RKO (cell line): ENCODE measurements around the gene SDC3.

Experiments used
- DNase-seq: peaks from one replicate; pipeline ENCODE4 v3.0.0-alpha.2; 2016; ENCODE audit warnings: low spot score

The SDC3 gene

DNA sequence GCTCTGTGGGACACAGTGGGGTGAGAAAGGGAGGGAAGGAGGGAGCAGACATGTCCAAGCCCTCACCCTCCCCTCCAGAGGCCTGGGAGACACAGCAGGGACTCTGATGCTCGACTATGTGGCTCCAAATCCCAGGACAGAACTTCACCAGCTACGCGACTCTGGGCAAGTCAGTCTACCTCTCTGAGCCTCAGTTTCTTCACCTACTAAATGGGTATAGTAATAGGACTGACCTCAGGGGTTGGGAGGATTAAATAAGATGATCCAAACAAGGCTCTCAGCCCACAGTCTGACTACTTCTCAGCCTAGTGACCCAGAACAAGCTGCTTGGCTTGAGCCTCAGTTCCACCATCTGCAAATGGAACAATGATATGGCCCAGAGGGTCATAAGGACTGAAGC, 19.6 kb downstream of the SDC3 start:
- no peak for DNase-seq

DNA sequence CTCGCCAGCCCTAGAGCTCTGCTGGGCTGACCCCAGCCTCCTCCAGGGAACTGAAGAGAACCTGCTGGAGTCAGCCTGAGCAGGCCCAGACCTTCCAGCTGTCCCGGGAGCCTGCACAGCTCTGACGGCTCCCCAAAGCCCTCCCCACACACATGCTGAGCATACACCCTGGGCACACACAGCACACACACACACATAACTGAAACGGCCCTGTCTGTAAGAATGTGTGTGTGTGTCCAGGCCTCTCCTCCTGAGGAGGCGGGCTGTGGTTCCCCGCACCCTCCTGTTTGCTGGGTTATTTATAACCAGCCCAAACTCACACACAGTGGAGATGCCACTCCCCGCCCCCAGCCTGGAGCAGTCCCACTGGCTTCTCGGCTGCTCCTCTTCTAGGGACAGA, 20.2 kb downstream of the SDC3 start:
- no peak for DNase-seq

DNA sequence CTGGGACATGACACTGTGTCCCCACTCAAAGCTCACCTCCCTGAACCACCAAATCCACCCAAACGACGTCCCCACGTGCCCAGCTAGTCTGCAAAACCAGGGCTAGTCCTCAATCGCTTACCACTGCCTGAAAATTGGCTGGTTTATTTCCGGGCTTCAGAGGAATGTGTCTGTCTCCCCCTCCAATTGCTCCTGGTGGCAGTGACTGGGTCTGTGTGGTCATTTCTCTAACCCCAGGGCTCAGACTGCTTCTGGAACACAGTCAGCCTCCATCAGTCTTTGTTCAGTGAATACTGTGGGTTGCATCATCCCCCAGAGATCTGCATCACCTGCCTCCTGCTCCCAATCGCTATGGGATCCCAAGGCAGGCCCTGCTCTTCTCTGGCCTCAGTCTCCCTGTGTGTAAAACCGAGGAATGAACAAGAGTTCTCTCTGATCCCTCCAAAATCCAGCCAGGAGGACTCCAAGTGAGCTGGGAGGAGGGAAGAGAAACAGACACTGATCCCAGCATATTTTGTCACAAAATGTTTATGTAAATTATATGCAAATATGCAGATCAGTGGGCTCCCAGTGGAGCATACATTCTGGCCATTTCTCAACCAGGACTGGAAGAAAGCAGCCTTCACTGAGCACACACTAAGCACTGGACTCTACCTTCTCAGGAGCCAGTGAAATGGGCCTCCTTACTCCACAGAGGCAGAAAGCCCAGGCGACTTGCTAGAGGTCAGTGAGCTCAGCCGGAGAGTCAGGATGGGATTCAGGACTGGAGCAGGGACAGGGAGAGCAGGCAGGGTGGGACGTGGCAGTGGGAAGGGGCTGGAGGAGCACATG, 20.9 kb downstream of the SDC3 start:
- no peak for DNase-seq

DNA sequence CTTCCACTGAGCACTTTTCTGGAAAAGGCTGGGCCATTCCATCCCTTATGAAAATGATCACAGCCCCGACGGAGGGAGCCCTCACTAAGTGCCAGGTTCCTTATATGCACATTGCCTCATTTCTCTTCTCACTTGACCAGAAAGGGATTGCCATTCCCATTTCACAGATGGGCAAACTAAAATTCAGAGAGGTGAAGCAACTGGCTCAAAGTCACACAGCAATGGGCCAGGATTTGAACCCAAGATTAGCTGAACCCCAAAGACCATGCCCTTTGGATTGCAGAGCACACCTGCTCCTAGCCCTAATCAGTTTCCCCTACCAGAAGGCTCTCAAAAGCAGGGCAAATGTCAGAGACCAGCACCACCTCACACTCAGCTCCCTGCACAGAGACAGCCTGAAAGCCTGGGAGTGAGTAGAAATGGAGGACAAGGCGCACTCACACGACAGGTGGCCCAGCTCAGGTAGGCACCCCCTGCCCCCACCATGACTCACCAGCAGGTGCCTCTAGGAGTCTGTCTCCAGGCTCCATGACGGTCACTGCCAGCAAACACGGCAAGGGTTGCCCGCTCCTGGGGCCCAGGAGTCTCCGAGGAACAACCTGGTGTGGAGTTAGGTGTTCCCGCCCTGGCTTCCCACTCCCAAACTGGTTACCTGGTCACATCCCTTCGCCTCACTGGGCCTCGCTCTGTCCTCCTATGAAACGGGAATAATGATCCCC, 21.7 kb downstream of the SDC3 start:
- DNase-seq: no peak

DNA sequence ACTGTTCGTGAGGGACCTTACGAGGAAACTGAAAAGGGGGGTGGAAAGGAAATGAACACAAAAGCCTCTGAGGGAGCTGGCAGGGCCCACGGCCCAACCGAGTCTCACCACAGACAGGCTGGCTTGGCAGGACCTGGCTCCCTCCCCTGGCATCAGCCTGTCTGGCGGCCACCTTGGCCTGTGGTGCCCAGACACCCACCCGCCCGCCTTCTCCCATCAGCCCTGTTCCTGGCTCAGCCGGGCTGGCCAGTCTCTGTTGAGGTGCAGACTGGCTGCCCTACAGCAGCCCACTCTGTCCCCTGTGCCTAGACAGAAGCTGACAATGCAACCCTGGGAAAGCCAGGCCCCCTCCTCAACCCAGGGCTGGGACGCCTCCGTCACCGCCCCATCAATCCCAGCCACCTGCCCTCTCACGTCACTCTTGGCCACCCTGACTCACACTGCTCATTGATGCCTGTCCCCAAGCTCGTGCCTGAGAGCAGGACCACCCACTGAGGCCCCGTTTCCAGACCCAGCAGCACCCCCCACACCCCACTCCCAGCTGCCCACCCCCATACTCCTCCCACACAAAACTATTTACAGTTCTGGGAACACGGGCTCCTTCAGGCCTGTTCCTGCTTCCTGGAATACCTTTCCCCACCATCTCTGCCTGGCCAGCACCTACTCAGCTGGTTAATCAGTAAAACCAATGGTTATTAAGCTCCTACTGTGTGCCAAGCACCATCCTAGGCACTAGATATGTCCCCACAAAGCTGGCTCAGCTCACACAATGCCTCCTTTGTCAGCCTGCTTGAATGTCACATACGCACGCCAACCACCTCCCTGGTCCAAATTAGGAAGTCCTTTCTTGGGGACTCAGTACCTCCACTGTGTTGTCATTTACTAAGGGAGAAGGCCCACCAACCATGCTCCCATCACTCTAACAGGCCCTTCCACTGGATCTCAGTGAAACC, 22.7 kb downstream of the SDC3 start:
- no peak for DNase-seq

DNA sequence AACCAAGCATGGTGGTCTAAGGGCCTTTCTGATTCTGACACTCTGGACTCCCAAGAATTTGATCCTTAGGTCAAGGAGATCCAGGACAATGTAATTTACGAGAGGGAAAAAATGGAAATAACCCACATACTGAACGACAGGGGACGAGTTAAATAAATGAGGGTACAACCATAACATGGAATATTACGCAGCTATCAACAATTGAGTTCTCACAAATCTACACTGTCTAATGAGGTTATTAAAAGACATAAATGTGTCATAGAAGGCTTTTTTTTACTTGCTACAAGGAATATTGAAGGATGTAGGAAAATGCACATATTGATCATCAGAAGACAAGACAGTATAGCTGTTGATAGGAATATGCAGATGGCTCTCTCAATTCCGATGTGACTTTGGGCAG, 23.8 kb downstream of the SDC3 start:
- no peak for DNase-seq

DNA sequence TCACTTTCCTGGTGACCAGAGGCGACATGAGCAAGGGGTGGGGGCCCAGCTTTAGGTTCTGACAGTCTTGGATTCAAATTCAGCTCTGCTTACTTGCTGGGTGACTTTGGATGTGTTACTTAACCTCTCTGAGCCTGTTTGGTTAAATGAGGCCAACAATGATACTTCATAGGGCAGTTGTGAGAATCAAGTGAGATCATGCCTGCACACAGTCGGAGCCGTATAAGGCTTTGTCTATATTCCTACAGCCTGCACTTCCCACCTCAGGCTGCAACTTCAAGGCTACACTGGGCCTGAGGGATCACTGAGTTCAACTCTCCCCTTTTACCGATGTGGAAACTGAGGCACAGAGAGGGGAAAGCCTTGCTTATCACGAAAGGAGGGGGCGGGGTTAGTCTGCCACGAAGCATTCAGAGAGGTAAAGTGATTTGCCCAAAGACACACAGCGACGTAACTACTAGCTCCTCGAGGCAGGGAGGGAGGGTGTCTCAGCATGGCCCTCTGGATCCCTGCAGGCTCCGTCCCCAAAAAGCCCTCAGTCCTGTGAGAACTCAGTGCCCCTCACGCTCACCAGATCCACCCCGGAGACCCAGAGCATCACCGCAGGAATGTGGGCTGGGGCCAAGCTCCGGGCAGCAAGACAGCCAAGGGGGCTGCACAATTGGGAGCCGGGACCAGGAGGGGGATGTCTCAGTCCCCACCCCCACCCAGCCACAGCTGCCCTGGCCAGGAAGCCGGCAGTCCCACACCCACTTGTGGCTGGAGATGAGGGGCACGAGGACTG, 25.0 kb downstream of the SDC3 start:
- no peak for DNase-seq

DNA sequence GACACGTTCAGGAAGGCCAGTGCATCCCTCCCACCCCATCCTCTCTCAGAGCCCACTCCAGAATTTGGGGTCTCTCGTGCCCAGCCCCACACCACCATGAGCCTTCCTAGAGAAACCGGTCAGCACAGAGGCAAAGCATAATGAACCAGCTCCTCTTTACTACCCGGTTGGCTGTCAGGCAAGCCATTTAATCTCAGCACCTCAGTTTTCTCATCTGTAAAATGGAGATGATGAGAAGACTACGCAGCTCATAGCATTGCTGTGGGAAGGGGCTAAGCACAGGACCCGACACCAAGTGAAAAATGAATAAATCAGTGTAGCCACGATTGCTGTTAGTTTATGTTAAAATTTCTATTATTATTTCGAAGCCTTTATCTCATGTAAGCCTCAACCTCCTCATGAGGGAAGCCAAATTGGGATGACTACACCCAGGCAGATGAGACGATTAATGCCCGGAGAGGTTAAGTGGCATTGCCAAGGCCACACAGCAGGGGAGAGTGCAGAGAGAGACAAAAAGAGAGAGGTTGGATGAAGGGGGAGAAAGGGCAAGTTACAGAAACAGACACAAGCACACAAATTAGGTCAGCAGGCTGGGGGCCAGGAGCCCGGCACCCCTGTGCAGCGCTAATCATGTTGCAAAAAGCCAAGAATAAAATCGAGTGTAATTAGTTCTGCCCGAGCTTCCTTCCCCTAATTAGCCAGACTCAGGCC, 25.7 kb downstream of the SDC3 start:
- DNase-seq: no peak

DNA sequence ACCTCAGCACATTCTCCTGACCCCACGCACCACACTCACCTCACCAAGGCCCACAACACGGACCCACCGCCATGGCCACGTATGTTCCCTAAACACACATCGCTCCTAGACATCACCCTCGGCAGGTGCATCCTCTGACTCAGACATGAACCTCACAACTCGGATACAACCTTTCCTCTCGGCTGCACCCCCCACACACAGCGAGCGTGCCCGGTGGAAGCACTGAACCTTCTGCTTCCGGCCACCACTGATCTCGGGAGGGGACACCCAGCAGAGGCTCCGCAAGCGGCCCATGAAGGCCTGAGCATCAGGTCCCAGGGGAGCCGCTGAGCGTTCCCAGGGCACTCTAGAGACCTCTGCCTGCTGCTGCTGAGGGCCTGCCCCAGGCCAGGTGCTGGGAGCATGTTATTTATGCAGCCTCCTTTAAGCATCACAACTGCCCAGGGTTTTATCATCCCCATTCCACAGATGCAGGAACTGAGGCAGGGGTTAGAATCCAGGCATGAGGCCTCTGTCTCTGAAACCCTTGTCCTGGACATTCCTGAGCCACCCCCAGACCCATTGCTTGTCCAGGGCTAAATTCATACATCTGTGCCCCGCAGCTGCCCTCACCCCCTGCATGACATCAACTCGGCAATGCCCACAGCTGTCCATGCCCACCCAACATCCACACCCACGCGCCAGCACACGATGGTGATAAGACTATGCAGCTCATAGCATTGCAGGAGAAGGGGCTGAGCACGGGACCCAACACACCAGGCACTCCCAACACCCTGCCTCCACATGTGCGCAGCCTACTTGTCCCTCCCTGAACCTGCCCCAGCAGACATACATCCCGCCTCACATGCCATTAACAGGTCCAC, 27.0 kb downstream of the SDC3 start:
- DNase-seq: no peak

DNA sequence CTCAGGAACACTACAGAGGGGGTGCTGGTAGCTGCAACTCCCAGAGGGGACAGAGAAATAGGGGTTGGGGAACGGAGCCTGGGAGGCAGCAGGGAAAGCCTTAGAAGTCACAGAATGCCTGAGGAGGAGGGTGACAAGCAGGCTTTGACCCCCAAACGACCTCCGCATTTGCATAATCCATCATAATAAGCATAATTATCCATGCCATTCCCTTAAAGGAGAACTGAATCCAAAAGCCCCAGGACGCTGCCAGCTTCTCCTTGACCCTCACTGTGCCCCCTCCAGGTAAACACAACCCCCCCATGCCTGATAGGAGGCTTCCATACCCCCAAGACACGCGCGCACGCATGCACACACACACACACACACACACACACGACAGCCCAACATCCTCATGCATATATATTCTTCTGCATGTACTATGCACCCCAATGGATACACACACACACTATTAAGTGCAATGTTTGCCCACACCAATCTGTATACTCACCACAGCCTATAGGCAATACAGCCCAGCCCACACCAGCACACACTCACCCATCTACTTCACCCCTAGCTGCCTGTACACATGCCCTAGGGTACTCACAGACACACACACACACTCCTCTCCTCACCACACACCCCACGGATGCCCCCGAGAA, 27.8 kb downstream of the SDC3 start:
- no peak for DNase-seq

DNA sequence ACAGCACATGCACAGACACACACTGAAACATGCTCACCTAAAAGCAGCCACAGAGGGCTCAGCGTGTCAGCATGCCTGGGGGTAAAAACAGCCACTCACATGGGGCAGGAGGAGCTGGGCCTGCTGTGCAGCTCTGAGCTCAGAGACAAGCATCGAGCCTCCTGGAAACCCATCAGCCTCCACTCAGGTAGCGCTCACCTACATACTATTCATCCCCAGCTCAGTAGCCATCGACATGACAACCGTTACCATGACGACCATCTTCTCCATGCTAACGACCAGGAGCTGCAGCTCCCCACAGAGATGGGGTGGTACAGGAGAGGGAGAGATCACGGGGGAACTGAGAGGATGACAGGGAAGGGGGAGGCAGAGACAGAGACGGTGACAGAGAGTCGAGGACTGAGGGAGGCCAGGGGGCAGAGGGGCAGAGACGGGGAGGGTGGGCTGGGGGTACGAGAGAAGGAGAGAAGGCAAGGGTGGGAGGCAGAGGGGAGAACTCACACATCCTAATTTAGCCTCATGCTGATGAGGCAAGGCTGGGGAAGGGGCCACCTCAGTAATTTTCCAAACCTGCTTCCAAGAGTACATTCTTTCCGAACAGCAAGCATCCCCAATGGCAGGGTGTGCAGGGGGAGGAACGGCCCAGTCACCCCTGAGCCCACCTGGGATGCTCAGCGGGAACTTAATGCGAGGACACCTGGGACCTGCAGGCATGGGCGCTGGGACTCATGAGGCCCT, 28.4 kb downstream of the SDC3 start:
- DNase-seq: no peak

DNA sequence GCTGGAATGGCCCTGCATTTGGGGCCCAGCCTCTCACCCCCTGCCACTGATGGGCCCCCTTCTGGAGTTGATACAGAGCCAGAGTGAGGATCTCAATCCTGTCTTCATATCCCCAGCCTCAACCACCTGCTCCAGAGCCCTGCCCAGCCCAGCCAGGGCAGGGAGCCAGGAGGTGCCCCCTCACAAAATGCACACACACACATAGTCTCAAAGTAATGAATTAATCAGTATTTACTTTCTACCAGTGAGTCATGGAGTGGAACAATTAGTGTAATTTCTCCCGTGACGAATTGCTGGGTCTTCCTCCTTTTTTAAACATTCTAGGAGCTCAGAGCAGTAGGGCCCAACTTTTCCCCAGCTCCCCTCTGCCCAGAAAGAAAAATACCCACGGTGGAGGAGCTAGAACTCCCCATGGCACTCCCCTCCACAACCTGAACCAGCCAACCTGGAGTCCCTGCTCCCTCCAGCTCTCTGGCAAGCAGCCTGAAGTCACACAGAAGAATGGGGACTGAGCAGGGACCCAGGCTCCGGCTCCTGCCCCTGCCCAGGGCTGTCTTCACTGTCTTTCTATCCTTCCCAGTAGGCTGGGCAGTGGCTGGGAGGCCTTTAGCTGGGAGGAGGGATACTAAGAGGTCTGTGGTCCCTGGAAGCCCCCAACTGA, 29.3 kb downstream of the SDC3 start:
- DNase-seq: no peak

DNA sequence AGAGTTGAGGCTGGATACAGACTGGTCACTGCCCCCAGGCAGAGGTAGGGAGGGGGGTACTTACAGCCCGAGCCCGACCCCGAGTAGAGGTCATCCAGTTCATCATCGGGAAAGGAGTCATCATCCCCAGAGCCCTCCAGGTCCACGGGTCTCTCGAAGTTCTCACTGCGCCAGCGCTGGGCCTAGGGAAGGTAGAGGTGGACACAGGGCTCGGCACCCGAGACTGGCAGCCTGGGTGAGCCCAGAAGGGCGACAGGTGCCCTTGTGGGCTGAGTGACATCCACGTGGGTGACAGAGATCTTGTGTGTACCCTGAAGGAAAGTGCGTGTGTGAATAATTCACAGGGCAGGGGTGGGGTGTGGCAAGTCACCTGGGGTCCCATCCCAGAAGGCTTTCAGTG, 30.0 kb downstream of the SDC3 start:
- DNase-seq: no peak

DNA sequence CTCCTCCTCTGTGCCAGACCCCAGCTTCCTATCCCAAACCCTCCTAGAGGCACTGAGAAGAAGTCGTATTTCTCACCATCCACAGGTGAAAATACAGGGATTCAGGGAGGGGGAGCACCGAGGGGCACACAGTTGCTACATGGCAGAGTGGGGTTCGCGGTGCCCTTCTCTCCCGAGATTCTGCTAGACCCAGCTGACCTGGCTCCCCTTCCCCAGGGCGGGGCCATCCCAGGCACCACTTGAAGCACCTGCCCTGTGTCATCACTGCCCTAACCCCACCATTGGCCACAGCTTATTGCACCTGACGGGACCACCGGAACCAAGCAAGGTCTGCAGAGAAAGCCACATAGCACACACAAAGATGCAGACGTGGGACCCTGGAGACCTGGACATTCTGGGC, 30.5 kb downstream of the SDC3 start:
- no peak for DNase-seq

DNA sequence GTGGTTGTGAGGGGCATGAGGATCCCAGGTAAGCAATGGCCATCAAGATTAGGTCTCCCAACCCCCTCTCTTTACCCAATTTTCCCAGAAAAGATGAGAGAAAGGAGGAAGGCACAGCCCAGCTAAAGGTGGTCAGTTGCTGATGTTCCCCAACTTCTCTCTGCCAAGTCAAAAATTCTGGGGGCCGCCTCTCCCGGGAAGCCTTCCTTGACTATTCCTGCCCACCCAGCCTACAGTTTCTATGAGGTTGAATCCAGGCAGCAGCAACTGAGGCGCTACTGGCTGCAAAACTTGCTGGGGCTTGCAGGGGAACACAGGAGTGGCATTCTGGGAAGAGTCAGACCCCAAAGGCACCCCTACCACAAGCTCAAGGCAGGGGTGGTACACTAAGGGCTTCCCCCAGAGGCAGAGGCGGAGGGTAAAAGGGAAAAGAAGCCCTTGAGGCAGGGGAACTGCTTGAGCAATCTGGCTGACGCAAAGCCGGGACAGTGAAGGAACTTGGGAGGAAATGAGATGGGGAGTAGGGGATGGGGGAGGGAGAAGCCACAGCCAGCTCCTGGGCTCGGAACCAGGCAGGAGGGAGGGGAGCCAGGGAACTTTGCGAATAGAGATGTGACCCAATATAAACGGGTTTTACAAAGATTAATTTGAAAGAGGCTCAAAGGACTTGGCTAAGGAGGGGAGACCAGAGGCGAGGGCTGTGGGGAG, 31.2 kb downstream of the SDC3 start:
- no peak for DNase-seq

DNA sequence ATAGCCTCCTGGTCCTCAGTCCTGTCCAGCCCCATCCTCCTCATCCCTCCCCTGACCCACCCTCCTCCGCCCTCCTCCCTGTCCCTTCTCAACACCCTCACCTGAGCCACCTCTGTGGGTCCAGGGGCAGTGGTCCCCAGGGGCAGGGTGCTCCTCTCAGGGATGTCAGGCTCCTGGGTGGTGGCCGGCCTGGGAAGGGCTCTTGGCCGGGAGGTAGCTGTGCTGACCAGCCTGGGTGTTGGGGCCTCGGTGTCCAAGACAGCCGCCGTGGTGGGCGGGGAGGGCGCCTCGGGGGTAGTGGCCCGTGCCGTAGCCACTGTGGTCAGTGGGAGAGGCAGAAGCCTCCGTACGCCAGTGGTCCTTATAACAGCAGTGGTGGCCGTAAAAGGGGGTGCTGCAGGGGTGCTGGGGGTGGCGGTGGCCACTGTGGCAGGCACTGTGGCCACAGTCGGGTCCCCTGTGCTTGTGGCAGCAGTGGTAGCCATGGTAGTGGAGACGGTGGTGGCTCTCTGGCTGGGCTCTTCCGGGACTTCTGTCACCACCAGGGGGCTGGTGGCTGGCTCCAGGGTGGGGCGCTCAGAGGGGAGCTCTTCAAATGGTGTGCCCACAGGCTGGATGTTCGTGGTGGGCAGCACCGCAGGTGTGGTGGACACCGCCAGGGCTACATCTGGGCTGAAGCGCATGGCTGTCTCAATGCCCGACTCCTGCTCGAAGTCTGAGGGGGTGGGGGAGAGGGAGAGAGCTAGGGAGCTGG, 31.9 kb downstream of the SDC3 start:
- no peak for DNase-seq

DNA sequence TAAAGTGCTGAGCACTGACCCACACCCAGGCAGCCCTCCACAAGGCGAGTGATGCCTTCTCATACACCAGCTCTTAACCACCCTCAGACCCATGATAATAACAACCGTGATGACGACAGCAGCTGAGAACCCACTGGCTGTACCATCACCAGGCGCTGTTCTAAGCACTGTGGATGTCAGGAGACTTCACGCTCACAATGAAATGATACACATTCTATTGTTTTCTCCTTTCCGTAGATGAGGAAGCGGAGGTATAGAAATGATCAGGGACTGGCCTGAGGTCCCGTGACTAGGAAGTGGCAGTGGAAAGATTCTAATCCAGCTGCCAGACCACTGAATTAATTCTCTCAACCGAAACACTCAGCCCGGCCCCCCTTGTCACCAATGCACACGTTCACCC, 32.6 kb downstream of the SDC3 start:
- DNase-seq: no peak
